T47D (cell line): ENCODE measurements around the gene PARD3.

Experiments used
- DNase-seq, 2 experiments: peaks; one replicate each; pipeline versions ENCODE4 v3.0.0 to v3.0.0-alpha.2; 2011 to 2012; ENCODE audit warnings: low read depth in 1 of 2, low spot score in 1 of 2
- JUND ChIP-seq: IDR thresholded peaks from 2 replicates; pipeline ENCODE4 v1.6.1; 2012; ENCODE audit warnings: low read depth
- in situ Hi-C: cut with HindIII; loops from 2 replicates; pipeline ENCODE4 v1.10.0; 2016; ENCODE audit warnings: low sequenced_read_pairs, low pct_unique_long_range_greater_than_20kb

The PARD3 gene

GRCh38 chr10:34339816-34340553, 475.1 kb downstream of the PARD3 start:
- in situ Hi-C loops: no loop called here
- no peak for TF ChIP-seq JUND
- no peak for DNase-seq

GRCh38 chr10:34337917-34338316, 477.2 kb downstream of the PARD3 start:
- TF ChIP-seq JUND: no peak
- no peak for DNase-seq
- in situ Hi-C loops: no loop called here

GRCh38 chr10:34335960-34336690, 479.0 kb downstream of the PARD3 start:
- DNase-seq: no peak
- in situ Hi-C loops: no loop called here
- TF ChIP-seq JUND: no peak

GRCh38 chr10:34334908-34335307, 480.2 kb downstream of the PARD3 start:
- in situ Hi-C loops: no loop called here
- no peak for TF ChIP-seq JUND
- no peak for DNase-seq

- DNase-seq: peak in 1 of 2 experiments; percentile 3
- in situ Hi-C loops: no loop called here
- no peak for TF ChIP-seq JUND
Measured at GRCh38 chr10:34333513-34333912, 481.6 kb downstream of the PARD3 start.

- no peak for TF ChIP-seq JUND
- no peak for DNase-seq
- in situ Hi-C loops: no loop called here
Measured at GRCh38 chr10:34327184-34327583, 487.9 kb downstream of the PARD3 start.

GRCh38 chr10:34323192-34323591, 491.9 kb downstream of the PARD3 start:
- TF ChIP-seq JUND: no peak
- in situ Hi-C loops: no loop called here
- no peak for DNase-seq

GRCh38 chr10:34320265-34320664, 494.8 kb downstream of the PARD3 start:
- TF ChIP-seq JUND: no peak
- in situ Hi-C loops: no loop called here
- no peak for DNase-seq

- in situ Hi-C loops: no loop called here
- TF ChIP-seq JUND: no peak
- DNase-seq: peak in 1 of 2 experiments; percentile 46
Measured at GRCh38 chr10:34319197-34319846, 495.8 kb downstream of the PARD3 start.

- TF ChIP-seq JUND: no peak
- in situ Hi-C loops: no loop called here
Measured at GRCh38 chr10:34316154-34316553, 498.9 kb downstream of the PARD3 start.

GRCh38 chr10:34314457-34314856, 500.6 kb downstream of the PARD3 start:
- in situ Hi-C loops: no loop called here
- no peak for TF ChIP-seq JUND
- no peak for DNase-seq

More at GRCh38 chr10:34316154-34316553, 498.9 kb downstream of the PARD3 start:
- no peak for DNase-seq

- in situ Hi-C loops: no loop called here
- DNase-seq: no peak
- no peak for TF ChIP-seq JUND
Measured at GRCh38 chr10:34313888-34314287, 501.2 kb downstream of the PARD3 start.

GRCh38 chr10:34313353-34313752, 501.7 kb downstream of the PARD3 start:
- in situ Hi-C loops: no loop called here
- no peak for DNase-seq

More at GRCh38 chr10:34313353-34313752, 501.7 kb downstream of the PARD3 start:
- TF ChIP-seq JUND: no peak
